HG03571 (cell line): ENCODE measurements around the gene SELENOM.
A peak's percentile ranks its signal among the peaks of the same experiment; 100 is the strongest.
"Not testable (repeated sequence)": the region's sequence is repeated elsewhere in the genome, so short reads cannot be mapped to it uniquely, and the experiment has no call there.

ENCODE experiments used
- ATAC-seq: cut with Tn5 transposase; IDR thresholded peaks from one replicate; pipeline ENCODE4 v1.9.1; 2021; ENCODE audit not compliant: unreplicated experiment

The SELENOM gene

DNA sequence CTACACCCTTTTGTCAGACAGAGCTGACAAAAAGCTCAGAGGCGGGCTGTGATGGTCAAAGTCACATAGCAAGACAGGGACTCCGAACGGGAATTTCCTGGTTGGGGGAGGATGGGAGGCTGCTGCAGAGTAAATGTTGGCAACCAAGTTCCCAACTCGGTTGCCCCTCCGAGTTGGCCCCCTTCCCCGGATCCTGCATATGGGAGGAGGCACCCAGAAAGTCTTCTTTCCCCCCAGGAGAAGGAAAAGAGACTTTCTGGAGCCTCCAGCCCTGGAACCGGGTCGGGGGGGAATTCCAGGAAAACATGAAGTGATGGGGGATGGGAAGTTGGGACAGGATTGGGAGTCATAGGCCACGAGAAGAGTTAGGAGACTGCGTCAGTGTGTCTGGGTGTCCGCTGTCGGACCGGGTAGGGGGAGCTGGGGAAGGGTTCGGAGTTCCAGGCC lies 614 bp downstream of the SELENOM start:
- peak; percentile 8 for ATAC-seq

DNA sequence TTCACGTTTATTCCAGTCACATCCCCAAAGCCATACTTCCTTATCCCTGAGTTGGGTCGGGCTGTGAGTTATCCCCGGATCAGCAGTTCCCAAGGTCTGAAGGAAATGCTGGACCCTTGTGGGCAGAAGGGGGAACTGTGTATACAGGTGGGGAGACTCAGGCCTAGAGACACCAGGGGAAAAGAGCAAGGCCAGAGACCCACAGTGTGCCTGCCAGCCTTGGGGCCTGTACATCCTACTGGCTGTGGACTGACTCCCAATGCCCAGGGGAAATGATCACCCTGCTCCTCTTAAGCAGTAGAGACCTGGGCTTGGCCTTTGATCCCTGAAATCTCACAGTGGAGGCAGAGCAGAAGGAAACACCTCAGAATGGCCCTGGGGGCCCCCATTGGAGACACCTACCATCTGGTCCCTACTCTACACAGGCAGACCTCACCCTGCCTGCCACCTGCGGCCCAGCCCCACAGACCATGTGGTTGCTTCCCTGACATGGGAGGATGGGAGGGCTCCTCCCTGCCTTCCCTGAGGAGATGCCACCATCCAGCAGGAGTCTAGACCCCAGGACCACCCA lies 1.3 kb downstream of the SELENOM start:
- no peak for ATAC-seq

GRCh38 chr22:31105282-31105929 lies 2.0 kb downstream of the SELENOM start:
- ATAC-seq: no peak

- ATAC-seq: no peak
Measured at GRCh38 chr22:31104869-31105268, 2.5 kb downstream of the SELENOM start.

DNA sequence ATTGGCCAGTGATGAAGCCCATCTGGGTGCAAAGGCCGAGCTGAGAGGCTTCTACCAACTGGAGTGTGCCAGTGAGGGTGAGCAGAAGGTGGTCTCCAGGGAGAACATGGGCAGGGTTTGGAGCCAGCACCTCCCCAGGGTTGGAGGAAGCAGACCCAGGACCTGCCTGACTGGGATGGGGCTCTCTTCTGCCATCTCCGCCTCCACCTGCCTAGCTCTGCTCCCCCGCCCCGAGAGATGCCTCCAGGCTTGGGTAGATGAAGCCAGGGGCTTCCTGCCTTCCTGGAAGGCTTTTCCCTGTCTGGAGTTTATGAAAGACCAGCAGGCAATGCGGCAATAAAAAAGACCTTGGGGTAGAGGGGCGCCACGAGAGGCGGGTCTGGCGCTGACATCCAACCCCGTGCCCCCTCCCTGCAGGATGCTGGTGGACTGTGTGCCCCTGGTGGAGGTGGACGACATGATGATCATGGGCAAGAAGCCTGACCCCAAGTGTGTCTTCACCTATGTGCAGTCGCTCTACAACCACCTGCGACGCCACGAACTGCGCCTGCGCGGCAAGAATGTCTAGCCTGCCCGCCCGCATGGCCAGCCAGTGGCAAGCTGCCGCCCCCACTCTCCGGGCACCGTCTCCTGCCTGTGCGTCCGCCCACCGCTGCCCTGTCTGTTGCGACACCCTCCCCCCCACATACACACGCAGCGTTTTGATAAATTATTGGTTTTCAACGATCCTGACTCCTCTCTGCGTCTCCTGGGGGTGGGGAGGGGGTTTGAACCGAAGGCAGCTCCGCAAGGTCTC lies 3.3 kb downstream of the SELENOM start:
- no peak for ATAC-seq

DNA sequence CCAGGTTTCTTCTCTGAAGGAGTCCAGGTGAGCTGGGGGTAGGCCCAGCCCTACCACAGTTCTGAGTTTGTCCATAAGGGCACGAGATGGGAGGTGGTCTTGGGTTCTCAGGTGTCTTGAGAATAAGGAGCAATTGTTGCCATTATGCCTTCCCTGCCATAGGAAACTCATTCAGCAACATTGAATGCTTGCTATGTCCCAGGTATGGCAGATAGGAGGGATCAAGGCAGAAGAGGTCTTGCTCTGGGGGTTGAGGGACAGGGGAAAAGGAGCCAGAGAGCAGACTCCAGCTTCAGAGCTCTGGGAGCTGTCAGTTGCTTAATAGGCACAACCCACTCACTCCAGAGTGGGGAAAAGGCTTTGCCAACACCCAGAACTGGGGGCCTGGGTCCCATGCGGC lies 4.3 kb downstream of the SELENOM start:
- ATAC-seq: no peak

GRCh38 chr22:31102441-31103081 lies 4.8 kb downstream of the SELENOM start:
- no peak for ATAC-seq

DNA sequence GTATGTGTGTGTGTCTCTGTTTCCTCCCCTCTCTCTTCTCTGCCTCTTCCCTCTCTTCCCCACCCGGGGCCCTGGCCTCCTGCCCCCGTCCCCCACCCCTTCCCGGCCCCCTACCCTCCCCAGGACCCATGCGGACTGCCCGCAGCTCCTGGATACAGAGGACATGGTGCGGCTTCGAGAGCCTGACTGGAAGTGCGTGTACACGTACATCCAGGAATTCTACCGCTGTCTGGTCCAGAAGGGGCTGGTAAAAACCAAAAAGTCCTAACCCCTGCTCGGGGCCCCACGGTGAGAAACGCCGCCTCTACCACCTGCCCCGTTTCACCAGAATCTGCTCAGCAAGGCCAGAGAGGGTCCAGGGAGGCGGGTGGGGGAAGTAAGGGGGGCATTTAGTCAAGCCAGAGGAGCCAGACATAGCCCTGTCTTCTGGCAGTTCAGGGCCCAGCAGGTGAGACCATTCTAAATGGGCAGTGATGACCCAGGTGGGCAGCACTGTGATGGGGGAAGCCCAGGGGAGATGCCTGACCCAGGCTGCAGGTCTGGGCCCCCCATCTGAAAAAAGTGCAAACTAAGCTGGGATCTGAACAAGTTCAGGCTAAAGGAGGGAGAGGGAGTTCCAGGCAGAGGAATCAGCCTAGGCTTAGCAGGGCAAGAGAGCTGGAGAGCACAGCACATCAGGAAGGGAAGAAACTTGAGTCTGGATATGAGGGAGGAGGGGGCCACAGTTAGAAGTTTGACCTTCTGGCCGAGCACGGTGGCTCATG lies 6.4 kb downstream of the SELENOM start:
- ATAC-seq: no peak

DNA sequence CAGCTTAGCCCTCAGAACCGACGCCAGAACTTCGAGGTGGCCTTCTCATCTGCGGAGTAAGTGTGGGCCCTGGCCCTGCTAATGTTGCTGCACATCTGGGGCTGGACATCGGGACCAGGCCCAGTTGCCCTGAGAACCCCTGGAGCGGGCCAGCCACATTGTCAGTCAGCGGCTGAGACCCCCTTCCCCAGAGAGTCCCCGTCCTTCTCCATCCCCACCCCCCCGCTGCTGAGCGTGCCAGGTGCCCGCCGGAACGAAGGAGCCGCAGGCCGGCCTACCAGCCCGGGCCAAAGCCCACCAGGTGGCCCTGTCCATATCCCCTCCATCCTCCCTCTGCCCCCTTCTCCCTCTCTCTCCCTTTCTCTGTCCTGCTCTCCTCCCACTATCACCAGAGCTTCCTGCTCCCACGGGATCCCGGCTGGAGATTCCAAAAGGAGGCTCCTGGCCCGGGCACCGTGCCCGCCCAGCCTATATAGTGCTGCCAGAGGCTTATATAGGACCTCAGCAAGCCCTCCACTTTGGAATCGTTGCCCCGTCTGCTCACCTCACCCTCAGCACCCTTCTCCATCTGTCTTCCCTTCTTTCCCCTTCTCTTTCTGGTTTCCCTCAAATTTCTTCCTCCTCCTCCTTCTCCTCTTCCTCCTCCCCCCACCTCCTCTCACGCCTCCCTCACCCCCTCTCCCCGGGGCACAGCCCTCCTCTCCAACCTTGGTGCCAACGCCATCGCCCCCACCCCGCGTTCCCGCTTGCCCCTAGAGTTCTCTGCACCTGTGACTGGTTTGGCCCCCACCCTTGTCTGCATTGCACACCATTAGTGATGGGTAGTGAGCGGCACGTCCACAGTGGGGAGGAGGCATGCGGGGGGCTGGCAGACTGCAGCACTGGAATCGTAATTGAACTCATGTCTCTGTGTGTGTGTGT lies 7.3 kb downstream of the SELENOM start:
- ATAC-seq: no peak

DNA sequence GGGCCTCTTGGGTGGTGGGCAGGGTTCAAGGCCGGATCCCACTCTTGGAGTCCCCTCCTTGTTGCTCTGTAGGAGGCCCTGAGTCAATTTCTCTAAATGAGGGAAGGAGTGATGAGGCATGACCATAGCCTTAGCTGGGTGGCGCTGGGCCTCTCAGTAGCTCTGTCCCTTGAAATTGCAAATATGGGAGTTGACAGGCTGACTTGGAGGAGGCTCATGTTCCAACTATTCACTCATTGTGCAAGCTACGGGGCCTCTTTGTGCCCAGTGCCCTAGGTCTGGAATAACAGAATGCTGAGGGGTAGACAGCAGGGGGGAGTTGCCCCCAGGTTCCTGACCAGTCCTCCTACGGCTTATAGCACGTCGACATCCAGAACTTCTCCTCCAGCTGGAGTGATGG lies 8.0 kb downstream of the SELENOM start:
- ATAC-seq: no peak

GRCh38 chr22:31098632-31099110 lies 8.7 kb downstream of the SELENOM start:
- no peak for ATAC-seq

DNA sequence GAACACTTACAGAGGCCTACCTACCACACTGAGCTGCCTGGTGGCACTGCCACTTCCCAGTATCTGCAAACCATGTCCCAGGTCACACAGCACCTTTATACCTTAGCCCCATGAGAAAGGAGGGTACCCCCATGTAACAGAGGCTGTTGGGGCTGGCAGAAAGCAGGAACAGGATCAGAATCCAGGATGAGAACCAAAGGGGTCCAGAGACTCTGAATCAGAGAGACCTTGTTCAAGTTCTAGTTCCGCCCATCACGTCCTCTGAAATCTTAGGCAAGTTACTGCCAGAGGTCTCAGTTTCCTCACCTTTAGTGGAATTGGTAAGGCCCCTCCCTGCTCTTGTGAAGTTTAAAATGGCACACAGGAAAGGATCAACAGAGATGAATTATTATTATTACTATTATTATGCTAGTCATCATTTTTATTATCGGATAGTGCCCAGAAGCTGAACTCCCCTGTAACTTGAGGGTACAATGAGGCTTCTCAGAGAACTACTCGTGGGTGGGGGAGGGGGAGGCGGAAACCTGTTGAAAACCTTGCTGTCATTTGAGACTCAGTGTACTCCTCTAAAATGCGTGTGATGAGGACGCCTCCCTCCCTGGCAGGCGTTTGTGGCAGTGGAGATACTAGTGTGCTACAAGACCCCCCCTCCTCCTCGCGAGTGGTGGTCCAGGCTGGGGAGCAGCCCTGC lies 9.3 kb downstream of the SELENOM start:
- no peak for ATAC-seq

DNA sequence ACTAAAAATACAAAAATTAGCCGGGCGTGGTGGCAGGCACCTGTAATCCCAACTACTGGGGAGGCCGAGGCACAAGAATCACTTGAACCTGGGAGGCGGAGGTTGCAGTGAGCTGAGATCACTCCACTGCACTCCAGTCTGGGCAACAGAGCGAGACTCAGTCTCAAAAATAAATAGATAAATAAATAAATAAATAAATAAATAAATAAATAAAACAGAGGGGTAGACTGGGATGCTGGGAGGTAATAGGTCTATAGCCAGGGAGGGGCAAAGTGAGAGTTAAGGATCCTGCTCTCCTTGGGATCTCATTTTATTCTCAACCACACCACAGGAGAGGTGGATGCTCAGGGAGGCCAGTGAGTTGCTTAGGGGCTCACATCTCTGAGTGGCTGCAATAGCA lies 9.8 kb downstream of the SELENOM start:
- ATAC-seq: not testable (repeated sequence)

DNA sequence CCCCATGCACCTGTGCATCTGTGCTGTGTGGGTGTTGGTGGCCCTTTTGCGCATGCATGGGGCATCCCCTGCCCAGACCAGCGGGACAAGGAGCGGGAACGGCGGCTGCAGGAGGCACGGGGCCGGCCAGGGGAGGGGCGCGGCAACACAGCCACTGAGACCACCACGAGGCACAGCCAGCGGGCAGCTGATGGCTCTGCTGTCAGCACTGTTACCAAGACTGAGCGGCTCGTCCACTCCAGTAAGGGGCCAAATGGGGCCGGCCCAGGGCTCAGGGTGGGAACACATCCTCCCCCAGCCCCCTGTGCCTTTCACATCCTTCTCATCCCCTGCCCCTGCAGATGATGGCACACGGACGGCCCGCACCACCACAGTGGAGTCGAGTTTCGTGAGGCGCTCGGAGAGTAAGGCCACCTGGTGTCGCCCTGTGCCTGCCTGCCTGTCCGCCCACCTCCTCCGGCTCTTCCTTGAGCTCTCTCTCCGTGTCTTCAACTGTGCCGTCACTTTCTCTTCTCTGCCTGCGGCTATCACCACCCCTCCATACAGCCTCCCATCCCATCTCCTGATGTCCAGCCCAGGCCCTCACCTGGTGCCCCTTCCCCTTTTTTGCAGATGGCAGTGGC lies 10.6 kb downstream of the SELENOM start:
- no peak for ATAC-seq

DNA sequence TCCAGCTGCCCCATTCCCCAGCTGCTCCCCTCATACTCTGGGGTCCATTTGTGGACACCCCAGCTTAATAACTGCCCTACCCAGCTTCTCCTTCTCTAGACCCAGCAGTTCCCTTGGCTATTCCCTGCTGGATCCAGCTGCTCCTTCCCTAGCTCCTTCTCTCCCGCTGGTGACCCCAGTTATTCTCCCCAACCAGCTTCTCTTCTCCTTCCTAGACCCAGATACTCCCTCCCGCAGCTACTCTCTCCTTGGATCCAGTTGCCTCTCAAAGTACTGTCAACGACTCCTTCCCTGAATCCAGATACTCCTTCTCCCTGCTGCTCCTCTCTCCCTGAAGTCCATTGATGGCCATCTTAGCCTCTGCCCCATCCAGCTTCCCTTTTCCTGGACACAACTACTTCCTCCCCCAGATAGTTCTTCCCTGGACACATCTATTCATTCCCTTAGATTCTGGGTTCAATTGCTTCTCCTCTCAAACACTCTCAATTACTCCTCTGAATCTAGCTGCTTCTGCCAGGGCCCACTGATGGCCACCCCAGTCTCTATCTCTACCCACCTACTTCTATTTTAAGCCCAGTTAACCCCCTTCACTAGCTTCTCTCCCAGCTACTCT lies 11.6 kb downstream of the SELENOM start:
- ATAC-seq: no peak

GRCh38 chr22:31094741-31095140 lies 12.6 kb downstream of the SELENOM start:
- no peak for ATAC-seq

DNA sequence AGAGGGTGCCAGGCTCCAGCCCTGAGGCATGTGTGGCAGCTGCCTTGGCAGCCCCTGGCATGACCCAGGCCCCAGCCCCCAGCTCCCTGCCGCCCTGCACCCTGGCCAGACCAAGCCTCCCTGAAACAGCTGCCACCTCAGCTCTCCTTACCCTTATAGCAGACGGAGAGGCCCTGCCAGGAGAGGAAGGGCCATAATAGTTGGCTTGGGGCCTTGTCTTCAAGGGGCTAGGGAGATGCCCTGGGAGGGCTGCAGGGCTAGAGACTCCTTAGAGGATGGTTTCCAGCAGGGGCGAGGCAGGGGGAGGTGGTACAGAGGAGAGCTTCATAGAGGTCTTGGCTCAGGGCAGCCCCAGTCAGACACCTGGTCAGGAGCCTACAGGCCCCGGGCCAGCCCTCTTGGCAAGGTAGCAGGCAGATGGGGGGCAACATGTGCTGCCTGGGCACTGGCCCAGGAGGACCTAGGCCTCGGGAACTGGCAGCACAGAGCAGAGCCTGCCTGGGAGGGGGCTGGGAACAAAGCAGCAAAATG lies 13.3 kb downstream of the SELENOM start:
- ATAC-seq: no peak
